Hematopoietic multipotent progenitor cell treated with erythropoietin and hydrocortisone succinate and interleukin-3 and kit ligand, for 6 days (in vitro differentiated cells): Measurements from ENCODE around the gene TGFB2.
A peak's percentile ranks its signal among the peaks of the same experiment; 100 is the strongest.

Source experiments
- DNase-seq: peaks from one replicate; pipeline ENCODE4 v3.0.0-alpha.2; 2015

Gene TGFB2

GRCh38 chr1:218336328-218336727 lies 8.8 kb upstream of the TGFB2 start:
- DNase-seq, result no peak

DNA sequence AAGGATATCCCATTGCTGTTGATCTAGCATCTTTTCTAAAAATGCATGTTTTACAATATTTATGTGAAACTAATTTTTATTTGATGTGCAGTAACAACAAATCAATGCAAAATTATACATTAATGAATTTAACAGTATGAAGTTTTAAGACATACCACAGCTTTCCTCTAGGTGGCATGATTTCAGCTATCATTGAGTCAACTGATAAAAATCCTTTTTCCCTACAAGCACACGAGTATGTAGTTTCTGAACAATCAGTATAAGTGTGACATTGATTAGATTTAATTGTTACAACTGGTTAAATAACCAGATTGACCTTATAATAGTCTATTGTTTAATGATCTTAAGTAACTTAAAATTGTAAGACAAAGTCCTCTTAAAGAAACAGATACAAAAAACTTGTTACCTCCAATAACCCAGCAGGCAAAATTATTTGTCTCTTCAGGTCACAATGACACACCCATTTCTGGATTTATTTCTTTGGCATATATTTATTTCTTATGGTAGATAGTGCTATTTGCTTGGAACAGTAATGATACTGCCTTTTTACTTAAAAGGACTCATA lies 5.8 kb upstream of the TGFB2 start:
- peak; percentile 76 for DNase-seq

- no peak for DNase-seq
Measured at GRCh38 chr1:218341325-218341724, 3.8 kb upstream of the TGFB2 start.

DNA sequence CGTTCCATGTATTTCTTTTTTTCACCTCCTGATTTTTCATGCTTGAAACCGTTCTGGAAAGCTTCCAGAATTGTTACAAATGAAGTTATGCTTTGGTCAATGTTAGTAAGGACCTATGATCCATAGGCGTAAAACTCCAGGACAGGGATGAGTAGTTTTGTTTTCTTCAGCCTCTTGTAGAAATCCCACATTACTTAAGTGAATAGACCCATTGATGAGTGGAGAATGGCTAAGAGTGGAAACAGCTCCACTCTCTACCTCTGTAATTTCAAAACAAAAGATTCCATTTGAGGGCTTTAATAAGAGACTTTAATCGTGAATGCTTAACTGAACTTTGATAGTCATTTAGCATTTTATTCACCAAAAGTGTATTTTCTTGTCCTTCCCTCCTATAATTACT lies 3.0 kb upstream of the TGFB2 start:
- DNase-seq, result no peak

- DNase-seq, result peak; percentile 49
Measured at GRCh38 chr1:218345673-218346390, 696 bp downstream of the TGFB2 start.

DNA sequence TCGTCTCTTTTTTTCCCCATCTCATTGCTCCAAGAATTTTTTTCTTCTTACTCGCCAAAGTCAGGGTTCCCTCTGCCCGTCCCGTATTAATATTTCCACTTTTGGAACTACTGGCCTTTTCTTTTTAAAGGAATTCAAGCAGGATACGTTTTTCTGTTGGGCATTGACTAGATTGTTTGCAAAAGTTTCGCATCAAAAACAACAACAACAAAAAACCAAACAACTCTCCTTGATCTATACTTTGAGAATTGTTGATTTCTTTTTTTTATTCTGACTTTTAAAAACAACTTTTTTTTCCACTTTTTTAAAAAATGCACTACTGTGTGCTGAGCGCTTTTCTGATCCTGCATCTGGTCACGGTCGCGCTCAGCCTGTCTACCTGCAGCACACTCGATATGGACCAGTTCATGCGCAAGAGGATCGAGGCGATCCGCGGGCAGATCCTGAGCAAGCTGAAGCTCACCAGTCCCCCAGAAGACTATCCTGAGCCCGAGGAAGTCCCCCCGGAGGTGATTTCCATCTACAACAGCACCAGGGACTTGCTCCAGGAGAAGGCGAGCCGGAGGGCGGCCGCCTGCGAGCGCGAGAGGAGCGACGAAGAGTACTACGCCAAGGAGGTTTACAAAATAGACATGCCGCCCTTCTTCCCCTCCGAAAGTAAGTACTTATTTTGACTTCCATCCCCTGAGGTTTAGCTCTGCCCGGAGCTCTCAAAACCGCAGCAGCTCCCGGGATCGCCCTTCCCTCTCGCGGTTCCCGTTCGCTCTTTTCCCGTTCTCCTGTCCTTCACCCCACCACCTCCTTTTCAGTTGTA lies 1.5 kb downstream of the TGFB2 start:
- DNase-seq, result no peak

GRCh38 chr1:218347336-218347722 lies 2.2 kb downstream of the TGFB2 start:
- DNase-seq, result no peak

GRCh38 chr1:218347723-218348627 lies 2.8 kb downstream of the TGFB2 start:
- DNase-seq, result no peak

DNA sequence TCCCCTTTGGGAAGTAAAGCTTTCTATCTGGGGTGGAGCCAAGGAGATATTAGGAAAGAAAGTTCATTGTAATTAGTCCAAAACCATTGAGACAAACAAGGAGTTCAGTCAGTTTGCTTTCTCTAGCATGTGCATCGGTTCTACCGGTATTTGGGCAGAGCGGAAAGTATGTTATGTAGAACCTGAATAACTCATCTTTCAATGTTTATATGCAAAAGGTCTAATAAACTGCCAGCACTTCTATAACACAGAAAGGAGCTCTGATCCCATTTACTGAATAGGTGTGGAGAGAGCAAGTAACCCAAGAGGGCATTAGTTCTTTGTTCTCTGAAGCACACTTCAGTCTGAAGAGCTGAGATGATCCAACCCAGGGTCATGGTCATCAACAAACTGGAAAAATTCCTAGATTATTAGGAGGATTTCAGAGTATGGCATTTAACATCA lies 3.5 kb downstream of the TGFB2 start:
- DNase-seq, result no peak

- no peak for DNase-seq
Measured at GRCh38 chr1:218349348-218350034, 4.4 kb downstream of the TGFB2 start.

DNA sequence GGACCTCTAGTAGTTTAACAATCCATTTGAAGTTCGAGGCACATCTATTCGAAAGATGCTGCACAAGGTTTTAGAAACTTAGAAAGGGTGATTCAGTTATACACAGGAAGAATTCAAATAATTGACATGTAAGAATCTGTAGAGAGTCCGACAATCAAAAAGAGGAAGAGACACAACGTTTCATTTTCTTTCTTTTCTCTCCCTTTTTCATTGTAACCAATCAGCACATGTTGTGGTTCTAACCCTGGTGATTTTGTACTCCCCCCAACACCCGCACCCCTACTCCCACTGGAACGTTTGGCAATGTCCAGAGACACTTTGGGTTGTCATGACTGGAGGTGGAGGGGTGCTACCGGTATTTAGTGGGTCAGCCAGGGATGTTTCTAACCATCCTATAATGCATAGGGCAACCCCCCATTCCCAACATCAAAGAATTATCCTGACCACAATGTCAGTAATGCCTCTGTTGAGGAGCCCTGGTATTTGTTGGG lies 4.9 kb downstream of the TGFB2 start:
- no peak for DNase-seq

GRCh38 chr1:218350801-218351266 lies 5.7 kb downstream of the TGFB2 start:
- no peak for DNase-seq

DNA sequence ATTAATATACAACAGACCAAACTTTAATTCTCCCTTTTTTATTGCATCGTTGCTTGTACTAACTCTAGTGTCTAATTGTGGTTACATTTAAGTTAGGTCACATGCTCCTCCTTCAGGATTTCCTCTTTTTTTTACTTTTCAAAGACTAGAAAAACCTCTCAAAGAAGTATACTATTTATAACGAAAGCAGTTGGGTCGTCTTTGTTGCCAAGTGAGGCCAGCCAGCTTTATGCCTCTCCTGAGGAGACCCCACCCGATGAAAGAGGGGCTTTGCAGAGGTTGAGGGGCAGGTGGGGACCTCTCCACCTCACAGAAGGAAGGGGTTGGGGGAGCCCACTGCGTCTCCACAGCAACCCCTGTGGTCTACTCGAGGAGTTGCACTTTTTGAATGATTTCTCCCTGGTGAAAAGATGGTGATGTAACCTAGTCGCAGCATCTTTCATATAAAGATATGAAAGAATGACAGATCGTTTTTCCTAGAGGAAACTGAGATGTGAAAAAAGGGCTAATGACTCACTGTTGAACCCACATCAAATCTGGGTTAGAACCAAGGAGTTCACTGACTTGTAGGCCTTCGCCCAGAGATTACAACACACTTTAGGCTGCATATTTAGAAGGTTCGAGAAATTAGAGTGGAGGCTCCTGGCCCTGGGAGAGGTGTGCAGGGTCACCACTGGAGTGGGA lies 6.4 kb downstream of the TGFB2 start:
- peak; percentile 47 for DNase-seq

- DNase-seq, result no peak
Measured at GRCh38 chr1:218352075-218352438, 6.9 kb downstream of the TGFB2 start.

- DNase-seq, result no peak
Measured at GRCh38 chr1:218353656-218354055, 8.5 kb downstream of the TGFB2 start.

DNA sequence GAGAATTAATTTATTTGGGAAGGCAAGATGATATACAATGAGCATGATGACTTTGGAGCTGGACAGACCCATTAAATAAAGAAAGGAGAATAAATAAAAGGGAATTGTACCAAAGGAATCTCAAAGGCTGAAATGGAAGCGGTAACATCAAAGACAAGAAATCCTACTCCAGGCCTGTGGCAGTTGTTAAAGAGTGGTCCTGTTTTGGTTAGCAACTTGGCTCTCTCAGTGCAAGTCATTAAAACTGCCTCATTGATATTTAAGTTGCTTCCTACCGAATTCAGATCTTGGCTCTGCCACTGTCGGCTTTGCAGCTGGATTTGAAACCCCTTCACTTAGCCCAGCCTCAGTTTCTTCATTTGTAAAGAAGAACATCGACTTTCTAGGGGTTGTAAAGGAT lies 10.1 kb downstream of the TGFB2 start:
- DNase-seq, result no peak

- no peak for DNase-seq
Measured at GRCh38 chr1:218357211-218357892, 12.2 kb downstream of the TGFB2 start.

GRCh38 chr1:218357893-218358232 lies 12.7 kb downstream of the TGFB2 start:
- DNase-seq, result no peak

- DNase-seq, result peak; percentile 33
Measured at GRCh38 chr1:218361298-218362065, 16.3 kb downstream of the TGFB2 start.

DNA sequence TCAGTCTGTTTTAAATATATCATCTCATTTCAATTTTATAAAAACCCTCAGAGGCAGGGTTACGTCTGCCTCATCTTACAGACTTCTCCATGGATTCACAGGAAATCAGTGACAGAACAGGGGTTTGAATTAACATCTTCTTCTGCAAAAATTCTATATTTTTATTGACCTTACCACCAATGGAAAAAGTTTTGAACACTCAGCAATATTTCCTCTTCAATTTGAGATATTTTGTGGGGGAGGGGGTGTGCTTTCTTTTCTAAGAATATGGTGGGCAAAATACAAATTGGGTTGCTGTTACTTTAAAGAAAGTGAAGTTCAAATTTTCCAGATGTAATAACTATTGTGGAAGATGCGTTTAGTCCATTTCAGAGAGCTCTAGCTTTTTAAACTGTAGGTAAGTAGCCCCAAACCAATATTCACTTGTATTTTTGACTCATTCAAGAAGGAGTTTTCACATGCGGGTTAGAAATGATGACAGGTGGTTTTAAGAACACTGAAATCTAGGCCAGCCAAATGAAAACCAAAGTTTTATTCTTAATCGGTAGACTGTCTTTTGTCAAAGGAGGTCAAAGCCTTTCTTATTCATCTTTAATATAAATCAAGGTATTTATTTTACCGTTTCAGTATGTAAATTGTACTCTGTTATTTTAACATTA lies 17.4 kb downstream of the TGFB2 start:
- DNase-seq, result no peak
